ENCODE data around the gene MYOC.

The MYOC gene

GRCh38 chr1:171635661-171636060 is 16.8 kb downstream of the MYOC start:
- no peaks in the 10 kb centered on the region for H3K79me2 ChIP-seq (ENCODE audit: low read length)
- H4K20me1 ChIP-seq (ENCODE audit: insufficient read depth, low read length) = no peaks in the 10 kb centered on the region
- H3K9me3 ChIP-seq (ENCODE audit: insufficient read depth, low read length) = peaks cover 3% of the 10 kb centered on the region; the same call in 1 of the 2 replicates
- H2AFZ ChIP-seq (ENCODE audit: low read depth, low read length) = no peak overlapping the region
- no peak overlapping the region for H3K4me3 ChIP-seq (ENCODE audit: low read length)
- no peak overlapping the region for H3K4me2 ChIP-seq (ENCODE audit: low read length)
- H3K27ac ChIP-seq (ENCODE audit: low read length) = no peak overlapping the region
- no peaks in the 10 kb centered on the region for H3K36me3 ChIP-seq (replicated peaks; ENCODE audit: low read depth, low read length)
- no peaks in the 10 kb centered on the region for H3K27me3 ChIP-seq (ENCODE audit: low read depth, low read length)
- H3K4me1 ChIP-seq (ENCODE audit: low read length) = peaks cover 26% of the 10 kb centered on the region
- TF ChIP-seq EZH2phosphoT487 (IDR thresholded peaks at IDR 0.05; ENCODE audit: low read depth) = no peak
- no peak overlapping the region for H3K9ac ChIP-seq (ENCODE audit: low read length)

- no peak for TF ChIP-seq CTCF (IDR thresholded peaks at IDR 0.05; ENCODE audit: low read depth, low read length)
- TF ChIP-seq EZH2phosphoT487 (IDR thresholded peaks at IDR 0.05; ENCODE audit: low read depth) = no peak
- Histone ChIP-seq H3K27me3 (ENCODE audit: low read depth, low read length) (no peaks in the 10 kb centered on the region), H4K20me1 (ENCODE audit: insufficient read depth, low read length) (no peaks in the 10 kb centered on the region), H3K4me2 (ENCODE audit: low read length) (no peak overlapping the region), H3K4me1 (ENCODE audit: low read length) (peaks cover 23% of the 10 kb centered on the region), H3K36me3 (replicated peaks; ENCODE audit: low read depth, low read length) (no peaks in the 10 kb centered on the region), H2AFZ (ENCODE audit: low read depth, low read length) (no peak overlapping the region), H3K27ac (ENCODE audit: low read length) (no peak overlapping the region), H3K4me3 (ENCODE audit: low read length) (no peak overlapping the region), H3K9ac (ENCODE audit: low read length) (no peak overlapping the region), H3K9me3 (ENCODE audit: insufficient read depth, low read length) (peaks cover 3% of the 10 kb centered on the region; the same call in 1 of the 2 replicates), H3K79me2 (ENCODE audit: low read length) (no peaks in the 10 kb centered on the region)
Measured at GRCh38 chr1:171628225-171628624, 24.3 kb downstream of the MYOC start.

- Histone ChIP-seq H3K4me2 (ENCODE audit: low read length) (no peak overlapping the region), H3K27me3 (ENCODE audit: low read depth, low read length) (no peaks in the 10 kb centered on the region)
Measured at GRCh38 chr1:171627020-171627419, 25.5 kb downstream of the MYOC start.

GRCh38 chr1:171625225-171625624 is 27.3 kb downstream of the MYOC start:
- Histone ChIP-seq H4K20me1 (ENCODE audit: insufficient read depth, low read length) (no peaks in the 10 kb centered on the region), H3K4me1 (ENCODE audit: low read length) (peaks cover 36% of the 10 kb centered on the region), H3K4me3 (ENCODE audit: low read length) (no peak overlapping the region), H3K9me3 (ENCODE audit: insufficient read depth, low read length) (no peaks in the 10 kb centered on the region), H3K4me2 (ENCODE audit: low read length) (peak overlapping the region; percentile 45), H3K27me3 (ENCODE audit: low read depth, low read length) (no peaks in the 10 kb centered on the region), H3K79me2 (ENCODE audit: low read length) (no peaks in the 10 kb centered on the region), H3K27ac (ENCODE audit: low read length) (peak overlapping the region; percentile 43), H2AFZ (ENCODE audit: low read depth, low read length) (peak overlapping the region; percentile 55; the same call in 1 of the 2 replicates), H3K36me3 (replicated peaks; ENCODE audit: low read depth, low read length) (no peaks in the 10 kb centered on the region), H3K9ac (ENCODE audit: low read length) (peak overlapping the region; percentile 12; the same call in 1 of the 2 replicates)
- TF ChIP-seq CTCF (IDR thresholded peaks at IDR 0.05; ENCODE audit: low read depth, low read length) (no peak), EZH2phosphoT487 (IDR thresholded peaks at IDR 0.05; ENCODE audit: low read depth) (no peak)

More at GRCh38 chr1:171627020-171627419, 25.5 kb downstream of the MYOC start:
- Histone ChIP-seq H3K4me1 (ENCODE audit: low read length) (peaks cover 31% of the 10 kb centered on the region), H3K9ac (ENCODE audit: low read length) (no peak overlapping the region), H3K9me3 (ENCODE audit: insufficient read depth, low read length) (peaks cover 3% of the 10 kb centered on the region; the same call in 1 of the 2 replicates), H3K79me2 (ENCODE audit: low read length) (no peaks in the 10 kb centered on the region), H3K4me3 (ENCODE audit: low read length) (no peak overlapping the region), H2AFZ (ENCODE audit: low read depth, low read length) (no peak overlapping the region), H4K20me1 (ENCODE audit: insufficient read depth, low read length) (no peaks in the 10 kb centered on the region), H3K36me3 (replicated peaks; ENCODE audit: low read depth, low read length) (no peaks in the 10 kb centered on the region), H3K27ac (ENCODE audit: low read length) (no peak overlapping the region)
- TF ChIP-seq CTCF (IDR thresholded peaks at IDR 0.05; ENCODE audit: low read depth, low read length) = no peak
